ENCODE results near the gene ANKRD11. TPM values are rescaled to one million over a fixed set of nuclear protein-coding genes. Genes with fewer than 3 reads are reported as not detected.

Gene ANKRD11
- total RNA-seq, 1 donor from 2014 or later, result 165 TPM

DNA sequence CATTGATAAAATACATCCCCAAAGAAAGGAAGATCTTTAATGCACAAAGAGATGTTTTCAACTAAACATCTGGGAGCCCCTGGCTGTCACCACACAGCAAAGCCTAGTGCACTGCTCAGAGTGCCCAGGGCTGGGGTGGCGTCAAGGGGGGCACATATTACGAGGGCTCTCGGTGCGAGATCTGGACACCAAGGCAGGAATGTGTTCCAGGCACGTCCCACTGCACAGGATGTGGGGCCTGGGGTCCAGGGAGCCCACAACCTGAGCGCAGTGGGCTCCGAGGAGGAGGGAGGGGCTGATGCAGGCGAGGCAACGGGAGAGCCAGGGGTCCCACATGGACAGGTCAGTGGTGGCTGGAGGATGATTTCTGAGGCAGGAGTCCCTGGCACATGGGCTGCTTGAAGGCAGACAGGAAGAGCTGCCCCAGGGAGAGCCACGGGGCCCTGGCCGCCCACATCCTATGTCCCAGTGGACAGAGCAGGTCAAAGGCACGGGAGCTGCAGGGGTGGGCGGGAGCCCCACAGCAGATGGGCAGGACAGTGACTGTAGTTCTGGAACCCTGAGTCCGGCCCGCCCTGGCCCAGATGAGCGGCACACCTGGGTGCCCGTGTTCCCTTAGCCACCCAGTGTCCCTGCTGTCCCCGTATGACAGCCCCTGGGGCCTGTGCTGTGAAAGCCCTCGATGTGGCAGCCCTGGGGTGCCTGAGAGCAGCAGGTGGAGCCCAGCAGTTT, 216.5 kb downstream of the ANKRD11 start:
- DNase-seq (ENCODE audit: low spot score), result no peak
- no peaks in the 10 kb centered on the region for H3K4me1 Mint-ChIP-seq (ENCODE audit: unreplicated experiment)
- H3K4me3 Mint-ChIP-seq (ENCODE audit: unreplicated experiment), result peak overlapping the region; percentile 79
- H3K27ac Mint-ChIP-seq (ENCODE audit: unreplicated experiment), result peak overlapping the region; percentile 67
- no peaks in the 10 kb centered on the region for H3K9me3 Mint-ChIP-seq (ENCODE audit: unreplicated experiment)
- TF ChIP-seq, protein P1, sequence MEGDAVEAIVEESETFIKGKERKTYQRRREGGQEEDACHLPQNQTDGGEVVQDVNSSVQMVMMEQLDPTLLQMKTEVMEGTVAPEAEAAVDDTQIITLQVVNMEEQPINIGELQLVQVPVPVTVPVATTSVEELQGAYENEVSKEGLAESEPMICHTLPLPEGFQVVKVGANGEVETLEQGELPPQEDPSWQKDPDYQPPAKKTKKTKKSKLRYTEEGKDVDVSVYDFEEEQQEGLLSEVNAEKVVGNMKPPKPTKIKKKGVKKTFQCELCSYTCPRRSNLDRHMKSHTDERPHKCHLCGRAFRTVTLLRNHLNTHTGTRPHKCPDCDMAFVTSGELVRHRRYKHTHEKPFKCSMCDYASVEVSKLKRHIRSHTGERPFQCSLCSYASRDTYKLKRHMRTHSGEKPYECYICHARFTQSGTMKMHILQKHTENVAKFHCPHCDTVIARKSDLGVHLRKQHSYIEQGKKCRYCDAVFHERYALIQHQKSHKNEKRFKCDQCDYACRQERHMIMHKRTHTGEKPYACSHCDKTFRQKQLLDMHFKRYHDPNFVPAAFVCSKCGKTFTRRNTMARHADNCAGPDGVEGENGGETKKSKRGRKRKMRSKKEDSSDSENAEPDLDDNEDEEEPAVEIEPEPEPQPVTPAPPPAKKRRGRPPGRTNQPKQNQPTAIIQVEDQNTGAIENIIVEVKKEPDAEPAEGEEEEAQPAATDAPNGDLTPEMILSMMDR (IDR thresholded peaks at IDR 0.05; ENCODE audit: unreplicated experiment), result no peak
- peaks cover 28% of the 10 kb centered on the region for H3K27me3 Mint-ChIP-seq (ENCODE audit: unreplicated experiment)
- H3K36me3 Mint-ChIP-seq (ENCODE audit: low read depth, unreplicated experiment), result peaks cover 45% of the 10 kb centered on the region

DNA sequence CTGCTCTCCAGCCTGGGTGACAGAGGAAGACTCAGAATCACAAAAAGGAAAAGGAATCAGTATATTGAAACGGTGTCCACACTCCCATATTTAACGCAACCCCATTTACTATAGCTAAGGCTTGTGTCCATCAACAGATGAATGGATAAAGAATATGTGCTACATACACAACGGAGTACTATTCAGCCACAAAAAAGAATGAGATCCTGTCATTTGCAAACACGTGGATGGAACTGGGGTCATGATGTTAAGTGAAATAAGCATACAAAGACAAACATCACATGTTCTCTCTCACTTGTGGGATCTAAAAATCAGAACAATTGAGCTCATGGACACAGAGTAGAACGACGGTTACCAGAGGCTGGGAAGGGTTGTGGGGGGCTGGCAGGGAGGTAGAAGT, 217.7 kb downstream of the ANKRD11 start:
- DNase-seq (ENCODE audit: low spot score), result no peak
- Mint-ChIP-seq H3K4me3 (ENCODE audit: unreplicated experiment) (peak overlapping the region; percentile 1), H3K36me3 (ENCODE audit: low read depth, unreplicated experiment) (peaks cover 45% of the 10 kb centered on the region), H3K27ac (ENCODE audit: unreplicated experiment) (no peak overlapping the region), H3K4me1 (ENCODE audit: unreplicated experiment) (no peaks in the 10 kb centered on the region), H3K27me3 (ENCODE audit: unreplicated experiment) (peaks cover 28% of the 10 kb centered on the region), H3K9me3 (ENCODE audit: unreplicated experiment) (no peaks in the 10 kb centered on the region)
- TF ChIP-seq, protein P1 (IDR thresholded peaks at IDR 0.05; ENCODE audit: unreplicated experiment), result no peak

DNA sequence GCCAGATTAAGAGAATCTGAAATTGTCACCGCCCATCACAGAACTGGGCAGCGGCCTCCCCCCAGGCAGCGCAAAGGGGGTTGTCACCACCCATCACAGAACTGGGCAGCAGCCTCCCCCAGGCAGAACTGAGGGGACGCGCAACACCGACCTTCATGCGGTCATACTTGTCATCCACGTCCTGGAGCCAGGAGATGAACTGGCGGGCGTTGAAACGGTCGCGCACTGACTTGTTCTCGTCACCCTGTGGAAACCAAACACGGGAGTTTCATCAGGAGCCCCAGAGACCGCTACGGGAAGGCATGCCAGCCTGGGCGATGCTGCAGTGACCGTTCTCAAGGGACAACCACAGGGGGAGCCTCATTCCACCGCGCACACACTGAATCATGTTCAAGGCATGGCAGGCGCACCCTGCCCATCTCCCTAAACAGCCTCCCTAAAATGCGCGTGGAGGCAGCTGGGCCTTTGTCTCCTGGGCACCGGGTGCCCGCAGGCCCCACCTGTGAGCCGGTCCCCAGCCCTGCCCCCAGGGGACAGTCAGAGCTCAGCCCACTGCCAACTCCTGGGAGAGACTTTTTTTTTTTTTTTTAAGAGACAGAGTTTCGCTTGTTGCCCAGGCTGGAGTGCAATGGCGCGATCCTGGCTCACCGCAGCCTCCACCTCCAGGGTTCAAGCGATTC, 219.6 kb downstream of the ANKRD11 start:
- H3K4me1 Mint-ChIP-seq (ENCODE audit: unreplicated experiment), result no peaks in the 10 kb centered on the region
- H3K9me3 Mint-ChIP-seq (ENCODE audit: unreplicated experiment), result no peaks in the 10 kb centered on the region
- H3K4me3 Mint-ChIP-seq (ENCODE audit: unreplicated experiment), result no peak overlapping the region
- peaks cover 37% of the 10 kb centered on the region for H3K36me3 Mint-ChIP-seq (ENCODE audit: low read depth, unreplicated experiment)
- no peak overlapping the region for H3K27ac Mint-ChIP-seq (ENCODE audit: unreplicated experiment)
- DNase-seq (ENCODE audit: low spot score), result no peak
- TF ChIP-seq, protein P1 (IDR thresholded peaks at IDR 0.05; ENCODE audit: unreplicated experiment), result no peak
- peaks cover 22% of the 10 kb centered on the region for H3K27me3 Mint-ChIP-seq (ENCODE audit: unreplicated experiment)

DNA sequence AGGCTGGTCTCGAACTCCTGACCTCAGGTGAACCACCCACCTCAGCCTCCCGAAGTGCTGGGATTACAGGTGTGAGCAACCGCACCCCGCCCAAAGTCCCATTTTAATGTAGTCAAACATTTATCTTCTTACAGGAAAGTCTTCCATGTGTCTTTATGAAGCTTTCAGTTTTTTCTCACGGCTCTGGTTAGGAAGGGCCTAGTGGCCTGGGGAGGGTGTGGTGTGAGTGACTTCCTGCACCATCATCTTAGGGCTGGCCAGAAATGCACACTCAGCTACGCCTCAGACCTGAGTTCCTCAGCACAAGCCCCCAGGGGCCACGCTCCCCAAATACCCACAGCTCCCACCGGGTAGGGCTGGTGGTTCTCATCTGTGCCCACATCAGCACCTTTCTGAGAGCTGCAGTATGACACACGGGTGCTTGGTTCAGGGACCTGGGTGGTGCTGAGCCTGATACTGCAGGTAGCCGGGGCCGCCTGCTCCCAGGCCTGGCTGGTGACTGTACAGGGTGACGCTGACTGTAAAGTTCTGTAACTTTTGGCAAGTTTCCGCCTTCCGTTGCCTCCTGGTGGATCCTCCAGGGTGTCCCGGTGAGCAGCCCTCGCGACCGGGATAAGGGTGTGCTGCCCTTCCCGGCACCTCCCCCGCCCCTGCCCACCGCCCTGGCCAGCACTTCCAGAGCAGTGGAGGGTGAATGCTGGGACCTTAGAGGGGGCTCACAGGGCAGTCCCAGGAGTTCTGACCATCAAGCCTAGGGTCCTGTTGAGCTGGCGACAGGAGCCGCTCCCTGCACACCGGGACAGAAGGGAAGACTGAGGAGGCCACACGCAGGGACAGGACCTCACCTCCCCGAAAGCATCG, 220.3 kb downstream of the ANKRD11 start:
- no peak overlapping the region for H3K27ac Mint-ChIP-seq (ENCODE audit: unreplicated experiment)
- TF ChIP-seq, protein P1 (IDR thresholded peaks at IDR 0.05; ENCODE audit: unreplicated experiment), result no peak
- no peak for DNase-seq (ENCODE audit: low spot score)
- no peak overlapping the region for H3K4me3 Mint-ChIP-seq (ENCODE audit: unreplicated experiment)
- peaks cover 19% of the 10 kb centered on the region for H3K27me3 Mint-ChIP-seq (ENCODE audit: unreplicated experiment)
- no peaks in the 10 kb centered on the region for H3K9me3 Mint-ChIP-seq (ENCODE audit: unreplicated experiment)
- H3K4me1 Mint-ChIP-seq (ENCODE audit: unreplicated experiment), result no peaks in the 10 kb centered on the region
- peaks cover 38% of the 10 kb centered on the region for H3K36me3 Mint-ChIP-seq (ENCODE audit: low read depth, unreplicated experiment)
